OCI-LY7 (cell line): ENCODE measurements around the gene CD5L. TPM values are rescaled to one million over a fixed set of nuclear protein-coding genes. Genes with fewer than 3 reads are reported as not detected.

Experiments
- BruUV-seq: library from RNA; stranded (reverse); fragments of 400-500 nt; replicated peaks from 2 replicates; lab custom pipeline; 2021; lab: Mats Ljungman, UMichigan
- CTCF ChIA-PET: fragments of 300-600 bp; sonication (Branson Sonifier 250); formaldehyde crosslinking; loops from one replicate; lab custom pipeline; 2022; ENCODE audit warnings: antibody characterized with exemption; ENCODE audit not compliant: unreplicated experiment; lab: Charles Lee
- POLR2A ChIA-PET: fragments of 300-600 bp; sonication (Branson Sonifier 250); formaldehyde crosslinking; loops from one replicate; lab custom pipeline; 2022; ENCODE audit warnings: antibody characterized with exemption; lab: Charles Lee
- DNase-seq: peaks from one replicate; pipeline ENCODE4 v3.0.0-alpha.2; 2015; ENCODE audit warnings: low spot score
- H2AFZ ChIP-seq: fragments of 200-600 bp; sonication (generic), shearing (Covaris generic); 2 replicates; pipeline ENCODE4 v1.6.1; 2014; ENCODE audit warnings: mild to moderate bottlenecking, antibody characterized with exemption, low read length, moderate library complexity
- H3K27ac ChIP-seq: fragments of 200-600 bp; sonication (generic); 2 replicates; pipeline ENCODE4 v1.5.1; 2014; ENCODE audit warnings: mixed run types, low read depth, mild to moderate bottlenecking, moderate library complexity, low read length, inconsistent platforms; ENCODE audit not compliant: poor library complexity, severe bottlenecking
- H3K36me3 ChIP-seq: fragments of 200-600 bp; sonication (generic); 2 replicates; pipeline ENCODE4 v1.6.1; 2014; ENCODE audit warnings: mild to moderate bottlenecking, antibody characterized with exemption, low read length, moderate library complexity, mixed read lengths; ENCODE audit not compliant: insufficient read depth
- H3K4me1 ChIP-seq: fragments of 200-600 bp; sonication (generic); 2 replicates; pipeline ENCODE4 v1.5.1; 2014; ENCODE audit warnings: mild to moderate bottlenecking, low read length; ENCODE audit not compliant: insufficient read depth, poor library complexity, severe bottlenecking
- H3K4me2 ChIP-seq: fragments of 200-600 bp; sonication (generic); 2 replicates; pipeline ENCODE4 v1.6.1; 2014; ENCODE audit warnings: mild to moderate bottlenecking, low read length
- H3K4me3 ChIP-seq: fragments of 200-600 bp; sonication (generic); 2 replicates; pipeline ENCODE4 v1.5.1; 2014; ENCODE audit warnings: mild to moderate bottlenecking, low read depth, low read length; ENCODE audit not compliant: poor library complexity, severe bottlenecking
- H3K79me2 ChIP-seq: fragments of 200-600 bp; sonication (generic); 2 replicates; pipeline ENCODE4 v1.6.1; 2016; ENCODE audit warnings: low read depth, mild to moderate bottlenecking, low read length, moderate library complexity, mixed read lengths; ENCODE audit not compliant: insufficient read depth
- H3K9me2 ChIP-seq: fragments of 200-600 bp; sonication (generic); 2 replicates; pipeline ENCODE4 v1.6.1; 2016; ENCODE audit warnings: mild to moderate bottlenecking, low read length, mixed read lengths; ENCODE audit not compliant: insufficient read depth
- H3K9me3 ChIP-seq: fragments of 200-600 bp; sonication (generic); 2 replicates; pipeline ENCODE4 v1.6.1; 2014; ENCODE audit warnings: mild to moderate bottlenecking, mixed run types, low read length, mixed read lengths
- H4K20me1 ChIP-seq: fragments of 200-600 bp; sonication (generic); 2 replicates; pipeline ENCODE4 v1.6.1; 2014; ENCODE audit warnings: mild to moderate bottlenecking, antibody characterized with exemption, low read length, moderate library complexity, mixed read lengths; ENCODE audit not compliant: insufficient read depth
- CTCF ChIP-seq: fragments of 200-600 bp; sonication (generic); conservative IDR thresholded peaks from 2 replicates; pipeline ENCODE4 v1.5.1; 2014; ENCODE audit warnings: mild to moderate bottlenecking, antibody characterized with exemption, low read length, moderate library complexity, mixed read lengths
- EZH2phosphoT487 ChIP-seq: fragments of 200-600 bp; sonication (generic); IDR thresholded peaks from 2 replicates; pipeline ENCODE4 v1.6.1; 2018; ENCODE audit warnings: low read depth, borderline replicate concordance, mild to moderate bottlenecking, mixed run types, antibody characterized with exemption, low read length, moderate library complexity, mixed read lengths
- intact Hi-C: fragments of 100-400 bp; cut with micrococcal nuclease; formaldehyde crosslinking; loops from one replicate; pipeline ENCODE4 v1.10.0; 2022; ENCODE audit not compliant: unreplicated experiment
- total RNA-seq, 2 experiments: library from RNA; depleted of rRNA in 1 of 2; stranded (reverse); fragments of >200 nt in 1 of 2; shearing (Covaris generic) in 1 of 2; gene quantifications; 2 replicates each; pipeline ENCODE4 v1.2.3, GENCODE V29; 2014 to 2022

Gene CD5L
- total RNA-seq, 2 experiments from 2014 or later = not detected

DNA sequence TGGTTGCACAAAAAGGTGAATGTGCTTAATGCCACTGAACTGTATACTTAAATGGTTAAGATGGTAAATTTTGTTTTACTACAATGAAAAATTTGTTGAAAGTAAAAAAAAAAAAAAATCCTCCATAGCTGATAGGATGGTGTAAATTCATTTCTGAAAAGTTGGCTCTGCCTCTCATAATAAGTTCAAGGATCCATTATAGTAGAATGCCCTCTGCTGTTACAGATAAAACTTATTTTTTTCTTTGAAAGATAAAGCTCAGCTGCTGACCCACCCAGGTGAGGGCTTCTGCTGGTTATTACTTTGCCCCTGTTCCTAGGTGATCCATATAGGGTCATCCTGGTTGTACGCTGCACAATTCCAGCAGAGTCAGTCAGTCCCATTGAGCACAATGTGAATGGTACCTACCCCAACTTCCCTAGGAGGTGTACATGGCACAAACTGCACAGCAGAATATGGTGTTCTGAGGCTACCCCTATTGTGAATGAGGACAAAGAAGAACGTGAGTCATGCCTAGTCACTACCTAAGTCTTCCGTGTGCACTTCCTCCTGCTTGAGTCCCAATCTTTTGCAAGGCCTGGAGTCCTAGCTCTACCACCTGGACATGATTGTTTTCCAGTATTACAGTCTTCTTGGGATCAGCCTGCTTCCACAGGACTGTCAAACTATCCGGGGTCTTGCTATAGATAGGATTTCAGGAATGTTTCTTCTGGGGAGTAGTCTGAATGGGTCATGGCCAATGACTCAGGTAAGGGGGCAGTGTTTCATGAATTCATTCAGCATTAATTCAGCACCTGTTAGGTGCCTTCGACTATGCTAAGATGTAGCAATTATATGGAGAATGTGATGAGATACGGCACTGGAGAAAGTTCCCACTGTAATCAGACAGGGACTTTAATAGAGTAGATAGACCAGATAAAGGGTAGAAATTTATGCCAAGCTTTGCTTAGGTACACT, 20.8 kb upstream of the CD5L start:
- peak; percentile 46 for DNase-seq
- Histone ChIP-seq H3K27ac (no peak overlapping the region), H3K4me2 (no peak overlapping the region), H3K4me3 (no peak overlapping the region), H3K9me2 (no peaks in the 10 kb centered on the region), H3K4me1 (no peaks in the 10 kb centered on the region), H4K20me1 (no peaks in the 10 kb centered on the region), H3K36me3 (no peaks in the 10 kb centered on the region), H3K9me3 (no peaks in the 10 kb centered on the region), H2AFZ (no peak overlapping the region), H3K79me2 (no peaks in the 10 kb centered on the region)
- no peak for TF ChIP-seq EZH2phosphoT487
- TF ChIP-seq CTCF = peak; percentile 71
- ChIA-PET CTCF (no interaction called here), POLR2A (interaction anchor here (0.7 kb wide), 2 partner anchors 25 to 154 kb away, joined by 3 read pairs; no protein-coding TSS in a partner anchor)
- BruUV-seq = no TSS peak
- intact Hi-C loops = loop anchor here (1.0 to 5.0 kb wide), 3 partner anchors 88 to 285 kb away; no protein-coding TSS in a partner anchor

DNA sequence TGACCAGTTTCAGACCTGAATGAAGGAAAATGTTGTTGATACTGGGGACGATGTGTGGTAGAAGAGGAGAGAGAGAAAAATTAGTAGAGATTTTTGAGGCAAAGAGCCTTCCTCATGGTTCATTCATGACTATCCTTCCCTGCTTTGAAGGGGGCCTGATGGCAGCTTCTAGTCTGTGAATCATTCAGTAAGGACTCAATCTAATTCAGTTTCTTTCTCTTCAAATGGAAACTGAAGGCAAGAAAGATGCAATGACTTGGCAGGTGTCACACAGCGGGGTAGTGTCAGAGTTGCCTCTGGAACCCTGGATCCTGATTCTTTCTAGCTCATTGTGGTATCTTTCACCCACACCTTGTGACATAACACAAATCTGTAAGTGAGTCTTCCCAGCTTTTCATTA, 14.9 kb upstream of the CD5L start:
- Histone ChIP-seq H3K9me2 (no peaks in the 10 kb centered on the region), H2AFZ (peak overlapping the region; percentile 26; the same call in 1 of the 2 replicates), H3K27ac (no peak overlapping the region), H3K36me3 (no peaks in the 10 kb centered on the region), H3K79me2 (no peaks in the 10 kb centered on the region), H3K4me1 (peaks cover 12% of the 10 kb centered on the region), H3K9me3 (no peaks in the 10 kb centered on the region), H4K20me1 (no peaks in the 10 kb centered on the region), H3K4me3 (no peak overlapping the region), H3K4me2 (0 out of 2 replicates have a peak overlapping the region, but pooled peaks have one; percentile 9)
- ChIA-PET CTCF (no interaction called here), POLR2A (interaction anchor here (0.8 to 1.5 kb wide), 4 partner anchors 16 to 81 kb away, joined by 3 to 5 read pairs (median 4); no protein-coding TSS in a partner anchor)
- no TSS peak for BruUV-seq
- intact Hi-C loops = no loop called here
- no peak for DNase-seq
- TF ChIP-seq EZH2phosphoT487 (no peak), CTCF (no peak)
